NB4 (cell line): ENCODE data around the gene FNTB.

ENCODE experiments used
- POLR2A ChIP-seq: IDR thresholded peaks from 2 replicates; pipeline ENCODE4 v1.6.1; 2011; ENCODE audit warnings: mild to moderate bottlenecking; ENCODE audit not compliant: insufficient read length; ENCODE audit errors: extremely low read depth
- TF ChIP-seq, protein P1 (sequence below): IDR thresholded peaks from one replicate; pipeline ENCODE4 v1.5.1; 2012; ENCODE audit warnings: low read depth, low read length

DNA sequence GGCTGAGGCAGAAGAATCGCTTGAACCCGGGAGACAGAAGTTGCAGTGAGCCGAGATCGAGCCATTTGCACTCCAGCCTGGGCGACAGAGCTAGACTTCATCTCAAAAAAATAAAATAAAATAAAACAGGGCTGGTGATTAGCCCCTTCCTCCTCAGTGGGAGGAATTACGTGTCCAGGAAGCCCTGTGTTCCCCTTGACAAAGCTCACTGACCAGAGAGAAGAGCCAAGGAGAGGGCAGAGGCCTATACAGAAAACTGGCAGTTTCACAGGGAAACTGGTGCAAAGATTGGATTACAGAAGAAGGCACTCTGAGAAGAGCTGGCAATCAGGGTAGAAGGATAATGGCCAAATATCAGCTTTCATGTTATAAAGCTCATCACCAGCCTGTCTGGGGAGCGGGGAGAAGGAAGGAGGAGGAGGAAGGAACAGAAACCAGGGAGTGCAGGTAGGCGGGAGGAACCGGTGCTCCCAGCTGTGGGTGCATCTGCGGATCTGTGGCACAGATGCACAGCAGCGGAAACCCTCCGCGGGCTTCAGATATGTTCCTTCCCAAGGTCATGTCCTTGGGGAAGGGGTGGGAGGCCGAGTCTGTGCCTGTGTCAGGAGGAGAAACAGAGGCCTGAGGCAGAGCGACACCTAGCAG lies 21.2 kb upstream of the FNTB start:
- TF ChIP-seq, protein P1, sequence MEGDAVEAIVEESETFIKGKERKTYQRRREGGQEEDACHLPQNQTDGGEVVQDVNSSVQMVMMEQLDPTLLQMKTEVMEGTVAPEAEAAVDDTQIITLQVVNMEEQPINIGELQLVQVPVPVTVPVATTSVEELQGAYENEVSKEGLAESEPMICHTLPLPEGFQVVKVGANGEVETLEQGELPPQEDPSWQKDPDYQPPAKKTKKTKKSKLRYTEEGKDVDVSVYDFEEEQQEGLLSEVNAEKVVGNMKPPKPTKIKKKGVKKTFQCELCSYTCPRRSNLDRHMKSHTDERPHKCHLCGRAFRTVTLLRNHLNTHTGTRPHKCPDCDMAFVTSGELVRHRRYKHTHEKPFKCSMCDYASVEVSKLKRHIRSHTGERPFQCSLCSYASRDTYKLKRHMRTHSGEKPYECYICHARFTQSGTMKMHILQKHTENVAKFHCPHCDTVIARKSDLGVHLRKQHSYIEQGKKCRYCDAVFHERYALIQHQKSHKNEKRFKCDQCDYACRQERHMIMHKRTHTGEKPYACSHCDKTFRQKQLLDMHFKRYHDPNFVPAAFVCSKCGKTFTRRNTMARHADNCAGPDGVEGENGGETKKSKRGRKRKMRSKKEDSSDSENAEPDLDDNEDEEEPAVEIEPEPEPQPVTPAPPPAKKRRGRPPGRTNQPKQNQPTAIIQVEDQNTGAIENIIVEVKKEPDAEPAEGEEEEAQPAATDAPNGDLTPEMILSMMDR = no peak
- no peak for TF ChIP-seq POLR2A
